ENCODE data around the gene UQCC2.

The UQCC2 gene

DNA sequence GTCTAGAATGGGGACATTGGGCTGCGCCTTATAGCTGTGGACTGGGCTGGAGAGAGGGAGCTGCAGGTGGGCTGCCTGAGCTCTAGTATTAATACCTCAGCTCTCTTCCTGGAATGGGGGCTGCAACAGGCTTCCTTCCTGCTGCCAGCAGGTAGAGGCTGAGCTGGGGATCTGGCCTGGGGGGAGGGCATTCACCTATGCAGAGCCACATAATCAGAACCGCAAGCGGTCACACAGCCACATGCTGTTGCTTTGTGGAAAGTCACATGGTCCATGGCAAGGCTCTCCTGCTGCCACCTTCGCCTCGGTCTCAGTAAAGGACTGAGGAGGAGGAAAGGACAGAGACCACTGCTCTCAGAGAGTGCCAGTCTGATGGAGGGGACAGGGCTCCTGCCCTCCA is 54.7 kb downstream of the UQCC2 start:
- DNase-seq (ENCODE audit: low read depth): no peak
- TF ChIP-seq, protein P1, sequence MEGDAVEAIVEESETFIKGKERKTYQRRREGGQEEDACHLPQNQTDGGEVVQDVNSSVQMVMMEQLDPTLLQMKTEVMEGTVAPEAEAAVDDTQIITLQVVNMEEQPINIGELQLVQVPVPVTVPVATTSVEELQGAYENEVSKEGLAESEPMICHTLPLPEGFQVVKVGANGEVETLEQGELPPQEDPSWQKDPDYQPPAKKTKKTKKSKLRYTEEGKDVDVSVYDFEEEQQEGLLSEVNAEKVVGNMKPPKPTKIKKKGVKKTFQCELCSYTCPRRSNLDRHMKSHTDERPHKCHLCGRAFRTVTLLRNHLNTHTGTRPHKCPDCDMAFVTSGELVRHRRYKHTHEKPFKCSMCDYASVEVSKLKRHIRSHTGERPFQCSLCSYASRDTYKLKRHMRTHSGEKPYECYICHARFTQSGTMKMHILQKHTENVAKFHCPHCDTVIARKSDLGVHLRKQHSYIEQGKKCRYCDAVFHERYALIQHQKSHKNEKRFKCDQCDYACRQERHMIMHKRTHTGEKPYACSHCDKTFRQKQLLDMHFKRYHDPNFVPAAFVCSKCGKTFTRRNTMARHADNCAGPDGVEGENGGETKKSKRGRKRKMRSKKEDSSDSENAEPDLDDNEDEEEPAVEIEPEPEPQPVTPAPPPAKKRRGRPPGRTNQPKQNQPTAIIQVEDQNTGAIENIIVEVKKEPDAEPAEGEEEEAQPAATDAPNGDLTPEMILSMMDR (conservative IDR thresholded peaks at IDR 0.05; ENCODE audit: low read depth, low read length): no peak
- no peak overlapping the region for H3K4me3 ChIP-seq (ENCODE audit: low read length)

DNA sequence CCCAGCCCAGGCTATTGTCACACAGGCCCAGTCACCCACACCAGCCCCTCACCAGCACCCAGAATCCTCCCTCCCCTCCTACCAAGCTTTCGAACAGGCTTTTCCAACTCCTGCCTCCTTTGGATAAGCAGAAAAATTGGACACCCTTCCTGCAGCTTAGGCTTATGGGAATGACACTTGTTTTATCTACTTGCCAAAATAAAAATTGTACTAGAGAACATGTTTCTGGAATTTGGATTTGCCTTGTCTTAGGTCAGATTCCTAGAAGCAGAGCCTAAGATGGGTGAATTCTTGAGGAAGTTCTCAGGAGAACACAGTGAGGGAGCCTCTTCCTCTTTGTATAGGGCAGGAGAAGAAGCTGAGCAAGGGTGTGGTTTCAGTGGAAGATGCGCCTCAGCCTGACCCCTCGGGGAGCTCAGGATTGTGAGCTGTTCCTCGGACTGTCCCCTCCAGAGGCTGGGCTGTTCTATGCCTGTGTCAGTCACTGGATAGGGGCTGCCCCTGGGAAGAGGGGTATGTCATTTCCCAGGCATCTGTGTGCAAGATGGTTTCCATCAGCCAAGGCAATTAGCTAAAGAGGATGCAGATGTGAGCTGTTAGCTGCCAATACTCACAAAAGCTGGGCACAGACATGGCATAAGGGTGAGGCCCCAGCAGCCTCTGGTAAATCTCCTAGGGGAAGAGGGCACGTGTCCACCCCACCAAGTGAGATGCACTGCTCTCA is 56.5 kb downstream of the UQCC2 start:
- H3K4me3 ChIP-seq (ENCODE audit: low read length): no peak overlapping the region
- no peak for DNase-seq (ENCODE audit: low read depth)
- TF ChIP-seq, protein P1 (conservative IDR thresholded peaks at IDR 0.05; ENCODE audit: low read depth, low read length): no peak

GRCh38 chr6:33652002-33652401 is 59.5 kb downstream of the UQCC2 start:
- no peak for DNase-seq (ENCODE audit: low read depth)
- H3K4me3 ChIP-seq (ENCODE audit: low read length): no peak overlapping the region
- TF ChIP-seq, protein P1 (conservative IDR thresholded peaks at IDR 0.05; ENCODE audit: low read depth, low read length): no peak

GRCh38 chr6:33651403-33651802 is 60.1 kb downstream of the UQCC2 start:
- H3K4me3 ChIP-seq (ENCODE audit: low read length): no peak overlapping the region
- TF ChIP-seq, protein P1 (conservative IDR thresholded peaks at IDR 0.05; ENCODE audit: low read depth, low read length): no peak
- DNase-seq (ENCODE audit: low read depth): no peak

All from retinal pigment epithelial cell (primary cell).